Upper lobe of left lung (tissue), 4 donors: ENCODE results near the gene NAPB.

Experiments
- EP300 ChIP-seq, 4 donors: sonication (generic); formaldehyde crosslinking; IDR thresholded peaks; one replicate each; pipeline ENCODE4 v1.5.1; 2017; ENCODE audit warnings: antibody characterized with exemption in 4 of 4, control low read depth in 2 of 4
- POLR2A ChIP-seq, 4 donors: fragments of 450-650 bp; IDR thresholded peaks; one replicate each; pipeline ENCODE4 v1.5.1; 2016 to 2017; ENCODE audit warnings: antibody characterized with exemption in 4 of 4, mild to moderate bottlenecking in 2 of 4
- TF ChIP-seq, protein P1 (sequence below), 6 experiments: fragments of 450-650 bp in 4 of 6; fragments of 200-600 bp in 2 of 6; sonication (generic) in 2 of 6; IDR thresholded peaks; one replicate each; pipeline ENCODE4 v1.5.1; 2016 to 2019; ENCODE audit warnings: antibody characterized with exemption in 6 of 6

DNA sequence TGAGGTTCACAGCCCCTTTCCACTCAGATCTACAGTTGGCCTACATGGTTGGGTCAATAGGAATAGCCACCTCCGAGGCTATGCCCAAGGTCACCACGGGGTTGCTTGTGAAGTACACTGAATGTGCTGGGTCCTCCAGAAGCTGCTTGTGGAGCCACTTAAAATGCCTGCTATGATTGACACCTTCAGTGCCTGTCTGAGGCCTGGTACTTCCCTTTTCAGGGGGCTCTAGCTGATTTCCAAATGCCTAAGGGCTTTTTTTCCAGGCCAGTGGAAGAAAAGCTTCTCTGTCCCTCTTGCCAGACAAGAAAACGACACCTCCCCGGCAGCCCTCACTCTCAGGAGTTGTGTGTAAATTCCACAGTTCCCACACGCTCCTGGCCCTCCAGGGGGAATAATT lies 77.0 kb downstream of the NAPB start:
- TF ChIP-seq, protein P1, sequence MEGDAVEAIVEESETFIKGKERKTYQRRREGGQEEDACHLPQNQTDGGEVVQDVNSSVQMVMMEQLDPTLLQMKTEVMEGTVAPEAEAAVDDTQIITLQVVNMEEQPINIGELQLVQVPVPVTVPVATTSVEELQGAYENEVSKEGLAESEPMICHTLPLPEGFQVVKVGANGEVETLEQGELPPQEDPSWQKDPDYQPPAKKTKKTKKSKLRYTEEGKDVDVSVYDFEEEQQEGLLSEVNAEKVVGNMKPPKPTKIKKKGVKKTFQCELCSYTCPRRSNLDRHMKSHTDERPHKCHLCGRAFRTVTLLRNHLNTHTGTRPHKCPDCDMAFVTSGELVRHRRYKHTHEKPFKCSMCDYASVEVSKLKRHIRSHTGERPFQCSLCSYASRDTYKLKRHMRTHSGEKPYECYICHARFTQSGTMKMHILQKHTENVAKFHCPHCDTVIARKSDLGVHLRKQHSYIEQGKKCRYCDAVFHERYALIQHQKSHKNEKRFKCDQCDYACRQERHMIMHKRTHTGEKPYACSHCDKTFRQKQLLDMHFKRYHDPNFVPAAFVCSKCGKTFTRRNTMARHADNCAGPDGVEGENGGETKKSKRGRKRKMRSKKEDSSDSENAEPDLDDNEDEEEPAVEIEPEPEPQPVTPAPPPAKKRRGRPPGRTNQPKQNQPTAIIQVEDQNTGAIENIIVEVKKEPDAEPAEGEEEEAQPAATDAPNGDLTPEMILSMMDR (IDR thresholded peaks at IDR 0.05): no peak
- TF ChIP-seq POLR2A (IDR thresholded peaks at IDR 0.05): no peak
- no peak for TF ChIP-seq EP300 (IDR thresholded peaks at IDR 0.05)
